GM12878 (cell line): ENCODE results near the gene TTLL8. TPM values are rescaled to one million over a fixed set of nuclear protein-coding genes. Genes with fewer than 3 reads are reported as not detected.

ENCODE experiments used
- ATAC-seq: fragments of 200-7000 bp; cut with Tn5 transposase; 3 replicates; pipeline ENCODE4 v1.9.1; 2020; ENCODE audit warnings: mild to moderate bottlenecking, moderate library complexity
- BruUV-seq: library from RNA; stranded (reverse); fragments of 400-500 nt; replicated peaks from 2 replicates; lab custom pipeline; 2021; lab: Mats Ljungman, UMichigan
- CTCF ChIA-PET: fragments of 300-600 bp; sonication (Branson Sonifier 250); formaldehyde crosslinking; extraction: SDS; loops from one replicate; lab custom pipeline; 2021; ENCODE audit warnings: inconsistent platforms; lab: Yijun Ruan, JAX
- POLR2A ChIA-PET: fragments of 350-600 bp; formaldehyde crosslinking; extraction: SDS; loops from one replicate; lab custom pipeline; 2021; ENCODE audit warnings: inconsistent platforms; lab: Charles Lee
- RAD21 ChIA-PET: fragments of 300-600 bp; sonication (Branson Sonifier 250); formaldehyde crosslinking; loops from one replicate; lab custom pipeline; 2023; ENCODE audit warnings: antibody characterized with exemption; ENCODE audit not compliant: unreplicated experiment; lab: Charles Lee
- SMC1A ChIA-PET: fragments of 300-600 bp; sonication (Branson Sonifier 250); formaldehyde crosslinking; loops from one replicate; lab custom pipeline; 2023; ENCODE audit not compliant: unreplicated experiment, uncharacterized antibody; lab: Charles Lee
- DNase-seq: peaks from one replicate; pipeline ENCODE4 v3.0.0-alpha.2; 2011; ENCODE audit warnings: low read depth, low spot score
- FAIRE-seq: peaks from 3 replicates; lab custom pipeline; 2011; peaks lifted over from hg19 to GRCh38; lab: Jason Lieb, UNC
- H2AFZ ChIP-seq: 2 replicates; pipeline ENCODE4 v1.6.0; 2011; ENCODE audit warnings: low read depth, low read length, control low read depth; ENCODE audit not compliant: control insufficient read depth
- H3K27ac ChIP-seq: 2 replicates; pipeline ENCODE4 v1.5.1; 2011; ENCODE audit warnings: control low read depth; ENCODE audit not compliant: control insufficient read depth, insufficient read depth
- H3K27me3 ChIP-seq, 2 experiments: replicated peaks in 1 of 2; 2 replicates each; pipeline versions ENCODE4 v1.6.0 to v1.6.1; 2011; ENCODE audit warnings: low read length in 1 of 2; ENCODE audit not compliant: control insufficient read depth in 2 of 2, insufficient read depth in 2 of 2
- H3K36me3 ChIP-seq, 2 experiments: 2 replicates each; pipeline ENCODE4 v1.5.1; 2011; ENCODE audit warnings: low read length in 1 of 2; ENCODE audit not compliant: control insufficient read depth in 2 of 2, insufficient read depth in 2 of 2
- H3K4me1 ChIP-seq: 2 replicates; pipeline ENCODE4 v1.6.1; 2011; ENCODE audit warnings: mild to moderate bottlenecking, low read length, moderate library complexity, mixed read lengths; ENCODE audit not compliant: control insufficient read depth, insufficient read depth
- H3K4me2 ChIP-seq: 2 replicates; pipeline ENCODE4 v1.6.0; 2011; ENCODE audit warnings: control low read depth; ENCODE audit not compliant: control insufficient read depth, insufficient read depth
- H3K4me3 ChIP-seq: fragments of 200-600 bp; sonication (generic); 2 replicates; pipeline ENCODE4 v1.5.1; 2016
- H3K79me2 ChIP-seq: 2 replicates; pipeline ENCODE4 v1.6.0; 2011; ENCODE audit warnings: low read length; ENCODE audit not compliant: control insufficient read depth, insufficient read depth
- H3K9ac ChIP-seq: 2 replicates; pipeline ENCODE4 v1.8.0; 2011; ENCODE audit warnings: low read length, control low read depth, mixed read lengths; ENCODE audit not compliant: control insufficient read depth, insufficient read depth
- H3K9me3 ChIP-seq: replicated peaks from 3 replicates; pipeline ENCODE4 v1.5.1; 2011; ENCODE audit warnings: mild to moderate bottlenecking, low read length; ENCODE audit not compliant: control insufficient read depth, insufficient read depth
- H4K20me1 ChIP-seq: 2 replicates; pipeline ENCODE4 v1.6.0; 2011; ENCODE audit not compliant: control insufficient read depth, insufficient read depth
- E4F1 ChIP-seq: fragments of 450-650 bp; IDR thresholded peaks from 2 replicates; pipeline ENCODE4 v1.6.1; 2018; ENCODE audit warnings: borderline replicate concordance, mild to moderate bottlenecking; ENCODE audit not compliant: partially characterized antibody
- ESRRA ChIP-seq: IDR thresholded peaks from 2 replicates; pipeline ENCODE4 v1.6.1; 2012; ENCODE audit warnings: mild to moderate bottlenecking, low read length, improper control_type of control experiment
- PML ChIP-seq: IDR thresholded peaks from 2 replicates; pipeline ENCODE4 v1.6.1; 2012; ENCODE audit warnings: low read length, inconsistent platforms
- WGBS: methylation state at CpG from one replicate; pipeline ENCODE4 v1.1.6; 2016; ENCODE audit warnings: low lambda C conversion rate; ENCODE audit not compliant: insufficient replicate concordance, insufficient coverage; ENCODE audit errors: missing lambda C conversion rate; 5-methylcytosine and 5-hydroxymethylcytosine counted together
- in situ Hi-C: fragments of 300-500 bp; cut with MboI; formaldehyde crosslinking; loops from 9 replicates; pipeline ENCODE4 v1.14.3; 2018; ENCODE audit warnings: mixed read lengths
- intact Hi-C: fragments of 100-400 bp; cut with micrococcal nuclease; formaldehyde crosslinking; loops from one replicate; pipeline ENCODE4 v1.14.2; 2022; ENCODE audit not compliant: unreplicated experiment
- polyA plus RNA-seq, 11 experiments: library from polyadenylated mRNA; depleted of rRNA in 4 of 11; unstranded in 6 of 11; stranded (reverse) in 5 of 11; fragments of >200 nt; fragmentation: Nextera tagmentation in 4 of 11; fragmentation: Illumina TruSeq in 1 of 11; extraction: Ambion mirVana in 4 of 11; extraction: Trizol in 1 of 11; gene quantifications; 1 replicate in 1 of 11; 2 replicates in 10 of 11; pipeline versions ENCODE4 v1.2.1 to v1.2.3, GENCODE V29; 2011 to 2016; ENCODE audit warnings: inconsistent platforms in 2 of 11, missing spikeins in 2 of 11, low read depth in 1 of 11
- total RNA-seq, 4 experiments: library from RNA; depleted of rRNA in 3 of 4; stranded (reverse); fragments of >200 nt in 3 of 4; fragmentation: Illumina TruSeq in 1 of 4; extraction: Trizol in 1 of 4; gene quantifications; 2 replicates each; pipeline versions ENCODE4 v1.2.1 to v1.2.3, GENCODE V29; 2013 to 2021
- TF ChIP-seq, protein P1 (sequence below): IDR thresholded peaks from 2 replicates; pipeline ENCODE4 v1.6.1; 2011; ENCODE audit warnings: low read depth, low read length, improper control_type of control experiment, borderline replicate concordance
- TF ChIP-seq, protein P2 (sequence below): fragments of 450-650 bp; IDR thresholded peaks from 2 replicates; pipeline ENCODE4 v1.6.1; 2016; ENCODE audit warnings: mild to moderate bottlenecking

TTLL8 gene
- total and polyA plus RNA-seq, 10 of the 15 experiments (the other 5 are each of a cell fraction or from before 2014, with no cell fraction given), result not detected

DNA sequence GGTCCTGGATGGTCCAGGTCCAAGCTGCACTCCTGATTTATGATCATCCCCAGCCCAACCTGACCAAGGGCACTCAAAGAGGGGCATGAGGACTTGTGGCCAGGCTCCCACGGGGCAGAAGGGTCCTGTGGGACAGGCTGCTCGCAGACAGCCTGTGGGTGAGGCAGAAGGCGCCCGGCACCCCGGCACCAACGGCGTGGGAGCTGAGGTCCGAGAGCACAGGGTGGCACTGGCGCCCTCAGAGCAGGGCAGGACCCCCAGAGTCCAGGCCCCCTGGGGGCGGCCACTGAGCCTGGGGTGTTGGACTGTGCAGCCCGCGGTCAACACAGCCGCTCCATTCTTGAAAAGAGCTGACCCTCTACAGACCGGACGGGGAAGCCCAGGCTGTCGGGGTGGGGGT, 48.8 kb downstream of the TTLL8 start (continued):
- no peak for TF ChIP-seq E4F1
- TF ChIP-seq, protein P1, sequence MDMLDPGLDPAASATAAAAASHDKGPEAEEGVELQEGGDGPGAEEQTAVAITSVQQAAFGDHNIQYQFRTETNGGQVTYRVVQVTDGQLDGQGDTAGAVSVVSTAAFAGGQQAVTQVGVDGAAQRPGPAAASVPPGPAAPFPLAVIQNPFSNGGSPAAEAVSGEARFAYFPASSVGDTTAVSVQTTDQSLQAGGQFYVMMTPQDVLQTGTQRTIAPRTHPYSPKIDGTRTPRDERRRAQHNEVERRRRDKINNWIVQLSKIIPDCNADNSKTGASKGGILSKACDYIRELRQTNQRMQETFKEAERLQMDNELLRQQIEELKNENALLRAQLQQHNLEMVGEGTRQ, result no peak

DNA sequence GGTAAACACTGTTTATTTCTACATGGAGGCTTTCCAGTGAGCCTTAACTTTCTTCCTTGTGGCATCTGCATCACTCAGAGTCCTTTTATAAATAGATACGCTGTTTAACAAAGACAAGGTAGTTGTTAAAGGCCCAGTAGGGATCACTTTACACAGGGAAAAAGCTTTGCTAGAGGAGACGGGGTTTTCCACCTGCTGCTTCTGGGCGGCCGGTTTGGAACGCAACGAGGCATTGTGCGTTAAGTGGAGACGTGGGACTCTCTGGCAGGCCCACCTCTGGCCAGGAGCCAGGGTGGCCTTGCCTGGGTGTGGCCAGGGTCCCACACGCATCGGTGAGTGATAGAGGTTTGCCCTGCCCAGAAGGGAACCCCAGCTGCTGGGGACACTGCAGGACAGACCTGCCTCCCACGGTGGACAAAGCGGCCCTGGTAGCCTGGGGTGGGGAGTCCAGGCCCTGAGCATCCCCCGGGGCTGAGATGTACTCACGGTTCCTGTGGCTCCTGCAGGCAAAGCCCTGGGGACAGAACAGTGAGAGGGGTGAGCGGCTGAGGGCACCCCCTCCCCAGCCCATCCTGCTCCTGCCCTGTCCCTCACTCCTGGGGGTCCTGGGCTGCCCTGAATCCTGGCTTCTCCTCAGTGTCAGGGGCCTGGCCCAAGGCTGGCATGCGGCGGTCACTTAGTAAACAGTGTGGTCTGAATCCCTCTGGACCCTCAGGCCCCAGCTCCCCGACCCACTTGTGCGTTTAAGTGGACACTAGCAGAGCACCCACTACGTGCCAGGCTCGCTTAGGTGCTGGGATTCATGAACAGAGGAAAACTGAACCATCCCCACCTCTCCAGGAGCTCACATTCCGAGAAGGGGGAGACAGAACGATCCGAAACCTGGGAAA, 49.7 kb downstream of the TTLL8 start:
- no peak overlapping the region for H3K4me2 ChIP-seq
- TF ChIP-seq, protein P2, sequence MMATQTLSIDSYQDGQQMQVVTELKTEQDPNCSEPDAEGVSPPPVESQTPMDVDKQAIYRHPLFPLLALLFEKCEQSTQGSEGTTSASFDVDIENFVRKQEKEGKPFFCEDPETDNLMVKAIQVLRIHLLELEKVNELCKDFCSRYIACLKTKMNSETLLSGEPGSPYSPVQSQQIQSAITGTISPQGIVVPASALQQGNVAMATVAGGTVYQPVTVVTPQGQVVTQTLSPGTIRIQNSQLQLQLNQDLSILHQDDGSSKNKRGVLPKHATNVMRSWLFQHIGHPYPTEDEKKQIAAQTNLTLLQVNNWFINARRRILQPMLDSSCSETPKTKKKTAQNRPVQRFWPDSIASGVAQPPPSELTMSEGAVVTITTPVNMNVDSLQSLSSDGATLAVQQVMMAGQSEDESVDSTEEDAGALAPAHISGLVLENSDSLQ, result no peak
- TF ChIP-seq PML (no peak), ESRRA (no peak)
- in situ Hi-C loops, result no loop called here
- ChIA-PET POLR2A (interaction anchor here (1.1 kb wide), 1 partner anchor 8 kb away, joined by 4 read pairs; no protein-coding TSS in a partner anchor), CTCF (interaction anchor here (1.5 to 2.1 kb wide), 2 partner anchors 12 to 78 kb away, joined by 7 to 8 read pairs; no protein-coding TSS in a partner anchor), SMC1A (no interaction called here), RAD21 (interaction anchor here (2.0 kb wide), 1 partner anchor 22 kb away, joined by 5 read pairs; no protein-coding TSS in a partner anchor)
- H4K20me1 ChIP-seq, result no peaks in the 10 kb centered on the region
- WGBS, result 77% methylated on average over 24 of the region's 24 CpGs
- intact Hi-C loops, result no loop called here
- ATAC-seq (no peak), DNase-seq (no peak), FAIRE-seq (no peak)
- BruUV-seq, result no TSS peak
- no peak overlapping the region for H3K9ac ChIP-seq
- no peaks in the 10 kb centered on the region for H3K27me3 ChIP-seq
- H3K9me3 ChIP-seq, result no peaks in the 10 kb centered on the region
- no peak overlapping the region for H3K27ac ChIP-seq
- no peak overlapping the region for H2AFZ ChIP-seq
- H3K4me3 ChIP-seq, result no peak overlapping the region
- H3K79me2 ChIP-seq, result no peaks in the 10 kb centered on the region
- H3K36me3 ChIP-seq, result no peaks in the 10 kb centered on the region
- peaks cover 11% of the 10 kb centered on the region for H3K4me1 ChIP-seq
